GM12878 (cell line): ENCODE results near the gene LIX1L. TPM values are rescaled to one million over a fixed set of nuclear protein-coding genes. Genes with fewer than 3 reads are reported as not detected.

ENCODE experiments used
- CBX5 ChIP-seq: sonication (generic); IDR thresholded peaks from 2 replicates; pipeline ENCODE4 v1.6.1; 2016; ENCODE audit warnings: low read depth, moderate library complexity, mild to moderate bottlenecking, inconsistent platforms
- CHD4 ChIP-seq: fragments of 200-600 bp; sonication (generic); IDR thresholded peaks from 2 replicates; pipeline ENCODE4 v1.6.1; 2016; ENCODE audit warnings: mild to moderate bottlenecking
- ETV6 ChIP-seq, 2 experiments: fragments of 450-650 bp in 1 of 2; IDR thresholded peaks in 1 of 2; conservative IDR thresholded peaks in 1 of 2; 2 replicates each; pipeline ENCODE4 v1.6.1; 2014; ENCODE audit warnings: antibody characterized with exemption in 1 of 2, borderline replicate concordance in 1 of 2, low read depth in 1 of 2, mild to moderate bottlenecking in 1 of 2, moderate library complexity in 1 of 2
- FOXM1 ChIP-seq: IDR thresholded peaks from 2 replicates; pipeline ENCODE4 v1.6.1; 2012; ENCODE audit warnings: low read depth, mild to moderate bottlenecking, inconsistent platforms, low read length, moderate library complexity
- GATAD2B ChIP-seq: fragments of 450-650 bp; conservative IDR thresholded peaks from 2 replicates; pipeline ENCODE4 v1.6.1; 2017; ENCODE audit warnings: low read depth, mild to moderate bottlenecking, moderate library complexity
- JUNB ChIP-seq: IDR thresholded peaks from 2 replicates; pipeline ENCODE4 v1.6.1; 2016; ENCODE audit warnings: antibody characterized with exemption, mild to moderate bottlenecking
- NBN ChIP-seq: fragments of 450-650 bp; IDR thresholded peaks from 2 replicates; pipeline ENCODE4 v1.6.1; 2016
- NFIC ChIP-seq: IDR thresholded peaks from 2 replicates; pipeline ENCODE4 v1.6.1; 2012; ENCODE audit warnings: low read depth, mild to moderate bottlenecking, inconsistent platforms, low read length, moderate library complexity
- NKRF ChIP-seq: fragments of 450-650 bp; conservative IDR thresholded peaks from 2 replicates; pipeline ENCODE4 v1.6.1; 2017; ENCODE audit warnings: mild to moderate bottlenecking, moderate library complexity
- PML ChIP-seq: IDR thresholded peaks from 2 replicates; pipeline ENCODE4 v1.6.1; 2012; ENCODE audit warnings: low read length, inconsistent platforms
- SIN3A ChIP-seq: IDR thresholded peaks from 2 replicates; pipeline ENCODE4 v1.6.1; 2012; ENCODE audit warnings: low read depth, low read length, improper control_type of control experiment
- SMAD1 ChIP-seq: fragments of 450-650 bp; IDR thresholded peaks from 2 replicates; pipeline ENCODE4 v1.6.1; 2018; ENCODE audit warnings: mild to moderate bottlenecking, low read depth; ENCODE audit not compliant: partially characterized antibody
- TARDBP ChIP-seq: IDR thresholded peaks from 2 replicates; pipeline ENCODE4 v1.6.1; 2016; ENCODE audit warnings: borderline replicate concordance
- YY1 ChIP-seq: IDR thresholded peaks from 2 replicates; pipeline ENCODE4 v1.6.1; 2011; ENCODE audit warnings: low read depth, mild to moderate bottlenecking, low read length
- ZBTB4 ChIP-seq: fragments of 450-650 bp; formaldehyde crosslinking; IDR thresholded peaks from 2 replicates; pipeline ENCODE4 v1.4.0; 2022; ENCODE audit warnings: mild to moderate bottlenecking, moderate library complexity
- ZNF207 ChIP-seq: fragments of 450-650 bp; IDR thresholded peaks from 2 replicates; pipeline ENCODE4 v1.6.1; 2014; ENCODE audit warnings: antibody characterized with exemption, mild to moderate bottlenecking, borderline replicate concordance
- polyA plus RNA-seq, 11 experiments: library from polyadenylated mRNA; depleted of rRNA in 4 of 11; unstranded in 6 of 11; stranded (reverse) in 5 of 11; fragments of >200 nt; fragmentation: Nextera tagmentation in 4 of 11; fragmentation: Illumina TruSeq in 1 of 11; extraction: Ambion mirVana in 4 of 11; extraction: Trizol in 1 of 11; gene quantifications; 1 replicate in 1 of 11; 2 replicates in 10 of 11; pipeline versions ENCODE4 v1.2.1 to v1.2.3, GENCODE V29; 2011 to 2016; ENCODE audit warnings: inconsistent platforms in 2 of 11, missing spikeins in 2 of 11, low read depth in 1 of 11
- total RNA-seq, 4 experiments: library from RNA; depleted of rRNA in 3 of 4; stranded (reverse); fragments of >200 nt in 3 of 4; fragmentation: Illumina TruSeq in 1 of 4; extraction: Trizol in 1 of 4; gene quantifications; 2 replicates each; pipeline versions ENCODE4 v1.2.1 to v1.2.3, GENCODE V29; 2013 to 2021
- TF ChIP-seq, protein P1 (sequence below): IDR thresholded peaks from 2 replicates; pipeline ENCODE4 v1.6.1; 2011; ENCODE audit warnings: low read depth, low read length, improper control_type of control experiment, borderline replicate concordance
- TF ChIP-seq, protein P2 (sequence below): fragments of 450-650 bp; IDR thresholded peaks from 2 replicates; pipeline ENCODE4 v1.6.1; 2017; ENCODE audit warnings: low read depth, mild to moderate bottlenecking, moderate library complexity
- TF ChIP-seq, protein P3 (sequence below): fragments of 450-650 bp; IDR thresholded peaks from 2 replicates; pipeline ENCODE4 v1.6.1; 2017; ENCODE audit warnings: antibody characterized with exemption, mild to moderate bottlenecking, moderate library complexity

Gene LIX1L
- total and polyA plus RNA-seq, 10 of the 15 experiments (the other 5 are each of a cell fraction or from before 2014, with no cell fraction given) = 5.5 to 48.2 (median 15.3) TPM

GRCh38 chr1:145957443-145958319, at the start of gene LIX1L (continued):
- TF ChIP-seq ZBTB4 (no peak), JUNB (no peak), FOXM1 (no peak), CBX5 (no peak), NFIC (no peak), CHD4 (no peak), TARDBP (no peak), GATAD2B (no peak), ZNF207 (no peak; the same call in 1 of the 2 replicates), PML (0 out of 2 replicates have a peak, but pooled peaks have one; percentile 45), YY1 (peak; percentile 18; the same call in 1 of the 2 replicates), SIN3A (no peak), NBN (no peak), SMAD1 (no peak), ETV6 (conservative IDR thresholded peaks at IDR 0.05 in 1 of 2, IDR thresholded peaks at IDR 0.05 in 1 of 2; ENCODE audit: borderline replicate concordance in 1 of 2, low read depth in 1 of 2) (no peak), NKRF (0 out of 2 replicates have a peak, but pooled peaks have one; percentile 49)
- TF ChIP-seq, protein P1, sequence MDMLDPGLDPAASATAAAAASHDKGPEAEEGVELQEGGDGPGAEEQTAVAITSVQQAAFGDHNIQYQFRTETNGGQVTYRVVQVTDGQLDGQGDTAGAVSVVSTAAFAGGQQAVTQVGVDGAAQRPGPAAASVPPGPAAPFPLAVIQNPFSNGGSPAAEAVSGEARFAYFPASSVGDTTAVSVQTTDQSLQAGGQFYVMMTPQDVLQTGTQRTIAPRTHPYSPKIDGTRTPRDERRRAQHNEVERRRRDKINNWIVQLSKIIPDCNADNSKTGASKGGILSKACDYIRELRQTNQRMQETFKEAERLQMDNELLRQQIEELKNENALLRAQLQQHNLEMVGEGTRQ = no peak
- TF ChIP-seq, protein P2, sequence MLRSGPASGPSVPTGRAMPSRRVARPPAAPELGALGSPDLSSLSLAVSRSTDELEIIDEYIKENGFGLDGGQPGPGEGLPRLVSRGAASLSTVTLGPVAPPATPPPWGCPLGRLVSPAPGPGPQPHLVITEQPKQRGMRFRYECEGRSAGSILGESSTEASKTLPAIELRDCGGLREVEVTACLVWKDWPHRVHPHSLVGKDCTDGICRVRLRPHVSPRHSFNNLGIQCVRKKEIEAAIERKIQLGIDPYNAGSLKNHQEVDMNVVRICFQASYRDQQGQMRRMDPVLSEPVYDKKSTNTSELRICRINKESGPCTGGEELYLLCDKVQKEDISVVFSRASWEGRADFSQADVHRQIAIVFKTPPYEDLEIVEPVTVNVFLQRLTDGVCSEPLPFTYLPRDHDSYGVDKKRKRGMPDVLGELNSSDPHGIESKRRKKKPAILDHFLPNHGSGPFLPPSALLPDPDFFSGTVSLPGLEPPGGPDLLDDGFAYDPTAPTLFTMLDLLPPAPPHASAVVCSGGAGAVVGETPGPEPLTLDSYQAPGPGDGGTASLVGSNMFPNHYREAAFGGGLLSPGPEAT = peak; percentile 72
- TF ChIP-seq, protein P3, sequence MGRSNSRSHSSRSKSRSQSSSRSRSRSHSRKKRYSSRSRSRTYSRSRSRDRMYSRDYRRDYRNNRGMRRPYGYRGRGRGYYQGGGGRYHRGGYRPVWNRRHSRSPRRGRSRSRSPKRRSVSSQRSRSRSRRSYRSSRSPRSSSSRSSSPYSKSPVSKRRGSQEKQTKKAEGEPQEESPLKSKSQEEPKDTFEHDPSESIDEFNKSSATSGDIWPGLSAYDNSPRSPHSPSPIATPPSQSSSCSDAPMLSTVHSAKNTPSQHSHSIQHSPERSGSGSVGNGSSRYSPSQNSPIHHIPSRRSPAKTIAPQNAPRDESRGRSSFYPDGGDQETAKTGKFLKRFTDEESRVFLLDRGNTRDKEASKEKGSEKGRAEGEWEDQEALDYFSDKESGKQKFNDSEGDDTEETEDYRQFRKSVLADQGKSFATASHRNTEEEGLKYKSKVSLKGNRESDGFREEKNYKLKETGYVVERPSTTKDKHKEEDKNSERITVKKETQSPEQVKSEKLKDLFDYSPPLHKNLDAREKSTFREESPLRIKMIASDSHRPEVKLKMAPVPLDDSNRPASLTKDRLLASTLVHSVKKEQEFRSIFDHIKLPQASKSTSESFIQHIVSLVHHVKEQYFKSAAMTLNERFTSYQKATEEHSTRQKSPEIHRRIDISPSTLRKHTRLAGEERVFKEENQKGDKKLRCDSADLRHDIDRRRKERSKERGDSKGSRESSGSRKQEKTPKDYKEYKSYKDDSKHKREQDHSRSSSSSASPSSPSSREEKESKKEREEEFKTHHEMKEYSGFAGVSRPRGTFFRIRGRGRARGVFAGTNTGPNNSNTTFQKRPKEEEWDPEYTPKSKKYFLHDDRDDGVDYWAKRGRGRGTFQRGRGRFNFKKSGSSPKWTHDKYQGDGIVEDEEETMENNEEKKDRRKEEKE = no peak
